DND-41 (cell line): Measurements from ENCODE around the gene TBC1D8B.

Experiments used
- CTCF ChIP-seq: IDR thresholded peaks from 2 replicates; pipeline ENCODE4 v1.5.1; 2012; ENCODE audit warnings: borderline replicate concordance, low read length, moderate library complexity, mild to moderate bottlenecking; ENCODE audit not compliant: poor library complexity, severe bottlenecking; ENCODE audit errors: extremely low read depth
- EZH2 ChIP-seq: IDR thresholded peaks from 3 replicates; pipeline ENCODE4 v1.6.1; 2012; ENCODE audit warnings: borderline replicate concordance, low read depth, mild to moderate bottlenecking, moderate library complexity, low read length, inconsistent platforms; ENCODE audit not compliant: severe bottlenecking

- TF ChIP-seq CTCF (no peak), EZH2 (no peak)
Observed at GRCh38 chrX:106901781-106902219, 99.3 kb downstream of the TBC1D8B start.
